SU-DHL-6 (cell line): ENCODE measurements around the gene TRMT1L.

Experiments used
- H2AFZ ChIP-seq: fragments of 200-600 bp; sonication (generic); 2 replicates; pipeline ENCODE4 v1.6.1; 2014; ENCODE audit warnings: low read depth, mild to moderate bottlenecking, moderate library complexity, mixed read lengths, antibody characterized with exemption, low read length; ENCODE audit not compliant: severe bottlenecking
- H3F3A ChIP-seq: fragments of 200-600 bp; shearing (Covaris generic); 2 replicates; pipeline ENCODE4 v1.6.0; 2016; ENCODE audit warnings: antibody characterized with exemption, mild to moderate bottlenecking; ENCODE audit not compliant: insufficient read depth
- H3K27ac ChIP-seq: fragments of 200-600 bp; sonication (generic); 2 replicates; pipeline ENCODE4 v1.5.1; 2016; ENCODE audit warnings: low read depth, mild to moderate bottlenecking, low read length, moderate library complexity, mixed read lengths
- H3K27me3 ChIP-seq: fragments of 200-600 bp; sonication (generic), shearing (Covaris generic); 2 replicates; pipeline ENCODE4 v1.6.0; 2014; ENCODE audit warnings: mild to moderate bottlenecking, low read length
- H3K36me3 ChIP-seq: fragments of 200-600 bp; sonication (generic); 2 replicates; pipeline ENCODE4 v1.6.1; 2014; ENCODE audit warnings: mild to moderate bottlenecking, low read length, mixed read lengths
- H3K4me2 ChIP-seq: fragments of 300-600, 200-600 bp; shearing (Covaris generic), sonication (generic); 2 replicates; pipeline ENCODE4 v1.6.0; 2014; ENCODE audit warnings: low read length, low read depth, mild to moderate bottlenecking; ENCODE audit not compliant: poor library complexity, severe bottlenecking
- H3K4me3 ChIP-seq: fragments of 200-600 bp; sonication (generic); 2 replicates; pipeline ENCODE4 v1.5.1; 2014; ENCODE audit warnings: antibody characterized with exemption, low read length, mild to moderate bottlenecking, mixed read lengths; ENCODE audit not compliant: insufficient read depth, poor library complexity, severe bottlenecking
- H3K79me2 ChIP-seq: fragments of 200-600 bp; sonication (generic); 2 replicates; pipeline ENCODE4 v1.6.1; 2014; ENCODE audit warnings: mild to moderate bottlenecking, low read length, moderate library complexity; ENCODE audit not compliant: insufficient read depth
- H3K9ac ChIP-seq: fragments of 200-600 bp; sonication (generic); 2 replicates; pipeline ENCODE4 v1.7.0; 2014; ENCODE audit warnings: mild to moderate bottlenecking, low read length
- H3K9me2 ChIP-seq: fragments of 200-600 bp; sonication (generic); replicated peaks from 2 replicates; pipeline ENCODE4 v1.6.1; 2014; ENCODE audit warnings: low read length; ENCODE audit not compliant: insufficient read depth
- H3K9me3 ChIP-seq: fragments of 200-600 bp; sonication (generic); 2 replicates; pipeline ENCODE4 v1.6.1; 2014; ENCODE audit warnings: low read length, mixed read lengths; ENCODE audit not compliant: insufficient read depth
- H4K20me1 ChIP-seq: fragments of 200-600 bp; sonication (generic); 2 replicates; pipeline ENCODE4 v1.6.1; 2014; ENCODE audit warnings: low read depth, mild to moderate bottlenecking, antibody characterized with exemption, low read length, moderate library complexity, mixed read lengths
- CTCF ChIP-seq: fragments of 200-600 bp; sonication (generic); IDR thresholded peaks from one replicate; pipeline ENCODE4 v1.5.1; 2017; ENCODE audit warnings: antibody characterized with exemption, mild to moderate bottlenecking, low read length, moderate library complexity; ENCODE audit not compliant: insufficient read depth, poor library complexity, severe bottlenecking
- EZH2phosphoT487 ChIP-seq: fragments of 200-600 bp; sonication (generic), shearing (Covaris generic); conservative IDR thresholded peaks from 2 replicates; pipeline ENCODE4 v1.6.1; 2018; ENCODE audit warnings: mild to moderate bottlenecking, antibody characterized with exemption, low read length, moderate library complexity, mixed read lengths

TRMT1L gene

DNA sequence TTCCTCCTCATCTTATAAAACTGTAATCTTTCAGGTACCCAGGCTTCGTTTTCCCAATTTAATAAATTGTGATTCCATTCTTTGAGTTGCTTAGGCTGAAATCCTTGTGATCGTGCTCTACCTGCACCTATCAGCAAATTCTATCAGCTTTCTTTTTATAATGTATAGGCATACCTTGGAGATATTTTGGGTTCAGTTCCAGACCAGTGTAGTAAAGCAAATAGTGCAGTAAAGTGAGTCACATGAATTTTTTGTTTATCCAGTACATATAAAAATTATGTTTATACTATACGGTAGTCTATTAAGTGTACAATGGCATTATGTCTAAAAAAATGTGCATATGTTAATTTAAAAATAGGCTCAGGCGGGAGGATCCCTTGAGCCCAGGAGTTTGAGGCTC lies 5.7 kb upstream of the TRMT1L start:
- no peak overlapping the region for H3K27ac ChIP-seq
- TF ChIP-seq CTCF = no peak
- no peak for TF ChIP-seq EZH2phosphoT487
- H3K4me3 ChIP-seq = no peak overlapping the region
- H3F3A ChIP-seq = no peaks in the 10 kb centered on the region
- no peaks in the 10 kb centered on the region for H3K79me2 ChIP-seq
- H2AFZ ChIP-seq = no peak overlapping the region
- no peaks in the 10 kb centered on the region for H3K27me3 ChIP-seq
- no peak overlapping the region for H3K4me2 ChIP-seq
- no peaks in the 10 kb centered on the region for H4K20me1 ChIP-seq
- H3K36me3 ChIP-seq = no peaks in the 10 kb centered on the region
- no peak overlapping the region for H3K9ac ChIP-seq
- H3K9me3 ChIP-seq = no peaks in the 10 kb centered on the region
- H3K9me2 ChIP-seq = no peaks in the 10 kb centered on the region

DNA sequence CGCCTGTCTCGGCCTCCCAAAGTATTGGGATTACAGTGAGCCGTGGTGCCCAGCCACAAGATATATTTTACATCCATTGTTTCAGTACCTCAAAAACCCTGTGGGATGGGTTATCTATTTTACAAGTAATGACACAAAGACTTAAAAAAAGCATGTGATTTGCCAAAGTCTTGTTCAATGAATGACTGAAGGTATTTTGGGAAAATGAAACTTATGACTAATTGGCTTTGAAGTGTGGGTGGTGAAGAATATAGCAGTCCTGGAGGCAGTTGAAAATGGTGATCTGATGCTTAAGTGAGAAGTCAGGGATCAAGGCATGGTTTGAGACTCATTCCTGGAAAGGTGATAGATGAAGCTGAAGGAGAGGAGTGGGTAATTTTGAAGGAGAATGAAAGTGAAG lies 3.2 kb upstream of the TRMT1L start:
- H3K9me3 ChIP-seq = no peaks in the 10 kb centered on the region
- no peak overlapping the region for H3K4me2 ChIP-seq
- no peaks in the 10 kb centered on the region for H3K27me3 ChIP-seq
- H3K79me2 ChIP-seq = no peaks in the 10 kb centered on the region; the same call in 1 of the 2 replicates
- H3K27ac ChIP-seq = no peak overlapping the region
- no peak for TF ChIP-seq CTCF
- no peak for TF ChIP-seq EZH2phosphoT487
- no peaks in the 10 kb centered on the region for H4K20me1 ChIP-seq
- no peaks in the 10 kb centered on the region for H3K9me2 ChIP-seq
- no peak overlapping the region for H3K4me3 ChIP-seq
- no peak overlapping the region for H2AFZ ChIP-seq
- no peaks in the 10 kb centered on the region for H3F3A ChIP-seq
- no peak overlapping the region for H3K9ac ChIP-seq
- H3K36me3 ChIP-seq = no peaks in the 10 kb centered on the region

- H3K9me3 ChIP-seq = no peaks in the 10 kb centered on the region
- H3K9ac ChIP-seq = no peak overlapping the region
- H3F3A ChIP-seq = no peaks in the 10 kb centered on the region
- no peaks in the 10 kb centered on the region for H4K20me1 ChIP-seq
- H3K4me2 ChIP-seq = no peak overlapping the region
- H3K27me3 ChIP-seq = no peaks in the 10 kb centered on the region
- H3K36me3 ChIP-seq = no peaks in the 10 kb centered on the region
- no peaks in the 10 kb centered on the region for H3K9me2 ChIP-seq
- TF ChIP-seq EZH2phosphoT487 (no peak), CTCF (no peak)
- H3K27ac ChIP-seq = no peak overlapping the region
- H3K4me3 ChIP-seq = no peak overlapping the region
- no peak overlapping the region for H2AFZ ChIP-seq
- no peaks in the 10 kb centered on the region; the same call in 1 of the 2 replicates for H3K79me2 ChIP-seq
Measured at GRCh38 chr1:185158800-185159199, 2.0 kb upstream of the TRMT1L start.
